Smooth muscle cell (in vitro differentiated cells): Measurements from ENCODE around the gene ANKRD42. TPM values are rescaled to one million over a fixed set of nuclear protein-coding genes. Genes with fewer than 3 reads are reported as not detected.

Experiments used
- DNase-seq: peaks from one replicate; lab custom pipeline; 2025; ENCODE audit not compliant: unreplicated experiment; lab: John Stamatoyannopoulos, UW
- H2AFZ ChIP-seq: fragments of 200-600 bp; sonication (generic); 2 replicates; pipeline ENCODE4 v1.6.0; 2016; ENCODE audit warnings: antibody characterized with exemption, low read depth, mild to moderate bottlenecking
- H3F3A ChIP-seq: fragments of 200-600 bp; sonication (generic); 2 replicates; pipeline ENCODE4 v1.6.0; 2017; ENCODE audit warnings: antibody characterized with exemption, low read depth
- H3K27ac ChIP-seq: fragments of 200-600 bp; sonication (generic); 2 replicates; pipeline ENCODE4 v1.5.1; 2016; ENCODE audit warnings: low read depth, mild to moderate bottlenecking
- H3K27me3 ChIP-seq: fragments of 200-600 bp; sonication (generic); 2 replicates; pipeline ENCODE4 v1.6.1; 2016; ENCODE audit warnings: low read depth, mild to moderate bottlenecking
- H3K36me3 ChIP-seq: fragments of 200-600 bp; sonication (generic); 2 replicates; pipeline ENCODE4 v1.5.1; 2016; ENCODE audit warnings: low read depth
- H3K4me1 ChIP-seq: fragments of 200-600 bp; sonication (generic); 2 replicates; pipeline ENCODE4 v1.5.1; 2016; ENCODE audit warnings: low read depth
- H3K4me2 ChIP-seq: fragments of 200-600 bp; sonication (generic); 2 replicates; pipeline ENCODE4 v1.6.0; 2016; ENCODE audit warnings: mild to moderate bottlenecking
- H3K4me3 ChIP-seq: fragments of 200-600 bp; sonication (generic); 2 replicates; pipeline ENCODE4 v1.5.1; 2016; ENCODE audit warnings: mild to moderate bottlenecking
- H3K79me2 ChIP-seq: fragments of 200-600 bp; sonication (generic); 2 replicates; pipeline ENCODE4 v1.6.0; 2016; ENCODE audit warnings: low read depth, mild to moderate bottlenecking
- H3K9ac ChIP-seq: fragments of 200-600 bp; sonication (generic); 2 replicates; pipeline ENCODE4 v1.6.0; 2016; ENCODE audit warnings: low read depth
- H3K9me3 ChIP-seq: fragments of 200-600 bp; sonication (generic); replicated peaks from 2 replicates; pipeline ENCODE4 v1.5.1; 2016; ENCODE audit warnings: low read depth
- H4K20me1 ChIP-seq: fragments of 200-600 bp; sonication (generic); 2 replicates; pipeline ENCODE4 v1.6.0; 2016; ENCODE audit warnings: low read depth
- CTCF ChIP-seq: fragments of 200-600 bp; sonication (generic); IDR thresholded peaks from 2 replicates; pipeline ENCODE4 v1.5.1; 2017; ENCODE audit warnings: borderline replicate concordance, mild to moderate bottlenecking, antibody characterized with exemption; ENCODE audit not compliant: insufficient read depth, poor library complexity, severe bottlenecking
- WGBS: methylation state at CpG from one replicate; pipeline ENCODE4 v1.1.7; 2016; ENCODE audit warnings: low lambda C conversion rate; 5-methylcytosine and 5-hydroxymethylcytosine counted together
- polyA plus RNA-seq: library from polyadenylated mRNA; unstranded; fragments of >200 nt; fragmentation: Nextera tagmentation; extraction: Ambion mirVana; gene quantifications from 2 replicates; pipeline ENCODE4 v1.2.1, GENCODE V29; 2016
- total RNA-seq: library from RNA; depleted of rRNA; stranded (reverse); fragments of >200 nt; gene quantifications from 2 replicates; pipeline ENCODE4 v1.2.3, GENCODE V29; 2014

The ANKRD42 gene
- total and polyA plus RNA-seq, 2 experiments from 2014 or later: 16.2 to 16.4 TPM

GRCh38 chr11:83151274-83151977, 42.1 kb upstream of the ANKRD42 start:
- TF ChIP-seq CTCF: no peak
- Histone ChIP-seq H2AFZ (no peak overlapping the region), H3K27me3 (no peaks in the 10 kb centered on the region), H3K79me2 (no peaks in the 10 kb centered on the region), H3K4me1 (no peaks in the 10 kb centered on the region), H3K9ac (no peak overlapping the region), H3K27ac (no peak overlapping the region), H3K9me3 (no peaks in the 10 kb centered on the region), H3K4me2 (no peak overlapping the region), H3K4me3 (no peak overlapping the region), H4K20me1 (no peaks in the 10 kb centered on the region), H3F3A (peaks cover 10% of the 10 kb centered on the region), H3K36me3 (no peaks in the 10 kb centered on the region)
- DNase-seq: no peak
- 92% methylated on average over 10 of the region's 10 CpGs for WGBS

GRCh38 chr11:83152264-83152663, 41.2 kb upstream of the ANKRD42 start:
- Histone ChIP-seq H3K9ac (no peak overlapping the region), H3F3A (peaks cover 10% of the 10 kb centered on the region), H3K27me3 (no peaks in the 10 kb centered on the region), H4K20me1 (peaks cover 2% of the 10 kb centered on the region), H3K27ac (no peak overlapping the region), H3K4me2 (no peak overlapping the region), H2AFZ (no peak overlapping the region), H3K36me3 (no peaks in the 10 kb centered on the region), H3K4me3 (no peak overlapping the region), H3K4me1 (no peaks in the 10 kb centered on the region), H3K9me3 (no peaks in the 10 kb centered on the region), H3K79me2 (peaks cover 2% of the 10 kb centered on the region)
- no peak for TF ChIP-seq CTCF
- DNase-seq: no peak
- WGBS: 97% methylated on average over 2 of the region's 2 CpGs

DNA sequence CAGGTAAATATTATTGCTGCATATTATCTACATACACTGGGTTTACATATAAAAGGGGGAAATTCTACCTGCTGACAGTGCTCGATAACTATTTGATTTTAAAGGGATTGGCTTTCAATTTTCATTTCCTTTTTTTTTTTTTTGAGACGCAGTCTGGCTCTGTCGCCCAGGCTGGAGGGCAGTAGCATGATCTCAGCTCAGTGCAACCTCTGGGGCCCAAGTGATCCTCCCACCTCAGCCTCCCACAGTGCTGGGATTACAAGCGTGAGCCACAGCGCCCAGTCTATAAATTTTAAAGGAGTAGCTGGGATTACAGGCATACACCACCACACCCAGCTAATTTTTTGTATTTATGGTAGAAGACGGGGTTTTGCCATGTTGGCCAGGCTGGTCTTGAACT, 39.7 kb upstream of the ANKRD42 start:
- no peak overlapping the region for H3K4me2 ChIP-seq
- no peaks in the 10 kb centered on the region for H3K9me3 ChIP-seq
- H3K4me3 ChIP-seq: no peak overlapping the region
- H4K20me1 ChIP-seq: peaks cover 17% of the 10 kb centered on the region
- H3K27ac ChIP-seq: no peak overlapping the region
- H3K36me3 ChIP-seq: no peaks in the 10 kb centered on the region
- H3K4me1 ChIP-seq: no peaks in the 10 kb centered on the region
- H2AFZ ChIP-seq: no peak overlapping the region
- WGBS: 91% methylated on average over 6 of the region's 6 CpGs
- peaks cover 17% of the 10 kb centered on the region for H3K79me2 ChIP-seq
- no peak overlapping the region for H3K9ac ChIP-seq
- peaks cover 10% of the 10 kb centered on the region for H3F3A ChIP-seq
- TF ChIP-seq CTCF: no peak
- no peak for DNase-seq
- no peaks in the 10 kb centered on the region for H3K27me3 ChIP-seq
